Neuronal stem cell (in vitro differentiated cells): ENCODE results near the gene FAM168A.

ENCODE experiments used
- DNase-seq: peaks from one replicate; pipeline ENCODE4 v3.0.0-alpha.2; 2013; ENCODE audit warnings: low spot score
- H2AFZ ChIP-seq: one replicate; pipeline ENCODE4 v1.6.1; 2013; ENCODE audit warnings: mild to moderate bottlenecking, low read length, inconsistent platforms
- H2AK5ac ChIP-seq: 2 replicates; pipeline ENCODE4 v1.6.1; 2013; ENCODE audit warnings: low read depth, mild to moderate bottlenecking, inconsistent platforms, low read length, moderate library complexity, mixed read lengths
- H2BK120ac ChIP-seq: 2 replicates; pipeline ENCODE4 v1.6.1; 2013; ENCODE audit warnings: low read depth, mild to moderate bottlenecking, inconsistent platforms, low read length, moderate library complexity, mixed read lengths
- H2BK12ac ChIP-seq: one replicate; pipeline ENCODE4 v1.6.1; 2013; ENCODE audit warnings: low read length, inconsistent platforms
- H2BK15ac ChIP-seq: 2 replicates; pipeline ENCODE4 v1.6.1; 2013; ENCODE audit warnings: mild to moderate bottlenecking, low read length, inconsistent platforms, mixed read lengths
- H2BK5ac ChIP-seq: one replicate; pipeline ENCODE4 v1.6.1; 2013; ENCODE audit warnings: inconsistent platforms, mild to moderate bottlenecking, low read length, moderate library complexity
- H3K14ac ChIP-seq: one replicate; pipeline ENCODE4 v1.6.1; 2013; ENCODE audit warnings: low read length, inconsistent platforms
- H3K18ac ChIP-seq: 2 replicates; pipeline ENCODE4 v1.6.1; 2013; ENCODE audit warnings: low read length, inconsistent platforms
- H3K23ac ChIP-seq: 2 replicates; pipeline ENCODE4 v1.6.1; 2013; ENCODE audit warnings: low read depth, mild to moderate bottlenecking, mixed read lengths, low read length, inconsistent platforms; ENCODE audit not compliant: poor library complexity
- H3K27ac ChIP-seq: replicated peaks from 3 replicates; pipeline ENCODE4 v1.5.1; 2013; ENCODE audit warnings: low read length, inconsistent platforms
- H3K27me3 ChIP-seq, 3 experiments: 2 replicates each; pipeline ENCODE4 v1.6.1; 2013; ENCODE audit warnings: low read length in 3 of 3, mild to moderate bottlenecking in 2 of 3, inconsistent platforms in 1 of 3, low read depth in 1 of 3, mixed read lengths in 1 of 3, moderate library complexity in 1 of 3; ENCODE audit not compliant: control insufficient read depth in 3 of 3, insufficient read depth in 3 of 3
- H3K36me3 ChIP-seq, 2 donors: replicated peaks in 1 of 2; 2 replicates each; pipeline ENCODE4 v1.6.1; 2013; ENCODE audit warnings: low read length in 2 of 2; ENCODE audit not compliant: control insufficient read depth in 2 of 2, insufficient read depth in 2 of 2
- H3K4ac ChIP-seq: 2 replicates; pipeline ENCODE4 v1.6.1; 2013; ENCODE audit warnings: inconsistent platforms, mild to moderate bottlenecking, low read length, moderate library complexity
- H3K4me1 ChIP-seq, 2 donors: 1 replicate in 1 of 2; 2 replicates in 1 of 2; pipeline ENCODE4 v1.6.1; 2013; ENCODE audit warnings: low read length in 2 of 2, low read depth in 1 of 2; ENCODE audit not compliant: control insufficient read depth in 2 of 2, insufficient read depth in 1 of 2
- H3K4me2 ChIP-seq: one replicate; pipeline ENCODE4 v1.6.1; 2013; ENCODE audit warnings: mild to moderate bottlenecking, low read length, inconsistent platforms; ENCODE audit not compliant: insufficient read depth, poor library complexity, severe bottlenecking
- H3K4me3 ChIP-seq, 2 donors: 2 replicates each; pipeline ENCODE4 v1.5.1; 2013; ENCODE audit warnings: low read length in 2 of 2, mild to moderate bottlenecking in 2 of 2, inconsistent platforms in 1 of 2, moderate library complexity in 1 of 2
- H3K79me1 ChIP-seq: one replicate; pipeline ENCODE4 v1.6.1; 2013; ENCODE audit warnings: low read depth, mild to moderate bottlenecking, inconsistent platforms, low read length, moderate library complexity
- H3K9ac ChIP-seq: one replicate; pipeline ENCODE4 v1.6.1; 2013; ENCODE audit warnings: mild to moderate bottlenecking, low read depth, low read length, inconsistent platforms; ENCODE audit not compliant: poor library complexity
- H3K9me3 ChIP-seq, 2 donors: replicated peaks in 1 of 2; 2 replicates each; pipeline versions ENCODE3 to v1.6.1; 2013; ENCODE audit warnings: low read length in 2 of 2, mild to moderate bottlenecking in 2 of 2, inconsistent platforms in 1 of 2, low read depth in 1 of 2, mixed read lengths in 1 of 2, moderate library complexity in 1 of 2; ENCODE audit not compliant: control insufficient read depth in 2 of 2, insufficient read depth in 1 of 2
- H4K8ac ChIP-seq: one replicate; pipeline ENCODE4 v1.6.1; 2013; ENCODE audit warnings: low read depth, mild to moderate bottlenecking, inconsistent platforms, low read length, moderate library complexity
- H4K91ac ChIP-seq: one replicate; pipeline ENCODE4 v1.6.1; 2013; ENCODE audit warnings: low read length, low read depth, mild to moderate bottlenecking, inconsistent platforms; ENCODE audit not compliant: poor library complexity
- WGBS, 2 donors: extraction: QIAGEN DNeasy Blood & Tissue Kit; methylation state at CpG; one replicate each; pipeline ENCODE4 v1.1.7; 2013; ENCODE audit warnings: missing lambda C conversion rate in 2 of 2, mixed read lengths in 1 of 2; ENCODE audit not compliant: insufficient read length in 2 of 2, insufficient replicate concordance in 1 of 2; ENCODE audit errors: extremely low coverage in 2 of 2; 5-methylcytosine and 5-hydroxymethylcytosine counted together

FAM168A gene

GRCh38 chr11:73384125-73384441 is 213.8 kb downstream of the FAM168A start:
- Histone ChIP-seq H2BK15ac (peak overlapping the region; percentile 38), H2AK5ac (peak overlapping the region; percentile 77), H3K23ac (no peak overlapping the region), H3K18ac (peak overlapping the region; percentile 63), H3K4me1 (peaks cover 27 to 30% of the 10 kb centered on the region in 2 donors), H3K4me3 (no peak overlapping the region), H2BK12ac (no peak overlapping the region), H3K9me3 (no peaks in the 10 kb centered on the region), H3K4me2 (no peak overlapping the region), H3K79me1 (peaks cover 30% of the 10 kb centered on the region), H2AFZ (no peak overlapping the region), H4K91ac (no peak overlapping the region), H2BK5ac (no peak overlapping the region), H2BK120ac (no peak overlapping the region), H4K8ac (no peak overlapping the region), H3K27me3 (no peaks in the 10 kb centered on the region), H3K14ac (no peak overlapping the region), H3K9ac (no peak overlapping the region), H3K4ac (no peak overlapping the region), H3K36me3 (peaks cover 1 to 8% of the 10 kb centered on the region in 2 donors), H3K27ac (no peak overlapping the region)
- no peak for DNase-seq
- no CpG with 5 or more reads among the region's 7 CpGs for WGBS, 2 donors

- Histone ChIP-seq H3K27ac (no peak overlapping the region), H2BK120ac (no peak overlapping the region), H3K9ac (no peak overlapping the region), H3K4me2 (no peak overlapping the region), H3K36me3 (peaks cover 1 to 7% of the 10 kb centered on the region in 2 donors), H3K27me3 (no peaks in the 10 kb centered on the region), H2AK5ac (peak overlapping the region; percentile 77), H3K79me1 (peaks cover 27% of the 10 kb centered on the region), H3K9me3 (no peaks in the 10 kb centered on the region), H3K4me3 (no peak overlapping the region), H3K4me1 (peaks cover 27 to 30% of the 10 kb centered on the region in 2 donors), H4K8ac (no peak overlapping the region), H2BK15ac (peak overlapping the region; percentile 38), H2BK5ac (no peak overlapping the region), H3K23ac (no peak overlapping the region), H4K91ac (no peak overlapping the region), H2BK12ac (no peak overlapping the region), H3K4ac (no peak overlapping the region), H3K14ac (no peak overlapping the region), H2AFZ (peak overlapping the region; percentile 15), H3K18ac (peak overlapping the region; percentile 63)
- DNase-seq, result no peak
- WGBS, 2 donors, result no CpG with 5 or more reads among the region's 9 CpGs
Observed at GRCh38 chr11:73383249-73384124, 214.4 kb downstream of the FAM168A start.

GRCh38 chr11:73382747-73383146 is 215.2 kb downstream of the FAM168A start:
- peaks cover 31% of the 10 kb centered on the region for H3K79me1 ChIP-seq
- no peak overlapping the region for H2AK5ac ChIP-seq
- H4K91ac ChIP-seq, result no peak overlapping the region
- no peak overlapping the region for H2BK12ac ChIP-seq
- DNase-seq, result no peak
- peaks cover 0 to 1% of the 10 kb centered on the region in 2 donors for H3K36me3 ChIP-seq
- no peak overlapping the region for H3K4me2 ChIP-seq
- peak overlapping the region; percentile 46 for H3K23ac ChIP-seq
- no peak overlapping the region for H3K9ac ChIP-seq
- H3K4me1 ChIP-seq, result peaks cover 27 to 33% of the 10 kb centered on the region in 2 donors
- H3K4ac ChIP-seq, result no peak overlapping the region
- no peak overlapping the region for H3K27ac ChIP-seq
- no peak overlapping the region for H3K14ac ChIP-seq
- H2AFZ ChIP-seq, result no peak overlapping the region
- H3K27me3 ChIP-seq, result no peaks in the 10 kb centered on the region
- no peak overlapping the region for H2BK15ac ChIP-seq
- H4K8ac ChIP-seq, result no peak overlapping the region
- peak overlapping the region; percentile 36 for H3K18ac ChIP-seq
- WGBS, 2 donors, result no CpG with 5 or more reads among the region's 3 CpGs
- H2BK120ac ChIP-seq, result no peak overlapping the region
- H2BK5ac ChIP-seq, result no peak overlapping the region
- no peak overlapping the region for H3K4me3 ChIP-seq
- H3K9me3 ChIP-seq, result no peaks in the 10 kb centered on the region

- Histone ChIP-seq H3K79me1 (peaks cover 31% of the 10 kb centered on the region), H3K9ac (no peak overlapping the region), H3K4ac (no peak overlapping the region), H3K4me1 (peaks cover 27 to 33% of the 10 kb centered on the region in 2 donors), H3K4me3 (no peak overlapping the region), H2BK15ac (no peak overlapping the region), H2AFZ (no peak overlapping the region), H3K27me3 (no peaks in the 10 kb centered on the region), H3K18ac (peak overlapping the region; percentile 20), H2AK5ac (peak overlapping the region; percentile 6), H2BK120ac (no peak overlapping the region), H3K9me3 (no peaks in the 10 kb centered on the region), H4K91ac (no peak overlapping the region), H3K4me2 (no peak overlapping the region), H3K36me3 (peaks cover 0 to 1% of the 10 kb centered on the region in 2 donors), H4K8ac (no peak overlapping the region), H3K27ac (no peak overlapping the region), H2BK12ac (no peak overlapping the region), H3K23ac (peak overlapping the region; percentile 50), H3K14ac (no peak overlapping the region), H2BK5ac (no peak overlapping the region)
- WGBS, 2 donors, result no CpG with 5 or more reads among the region's 7 CpGs
- no peak for DNase-seq
Observed at GRCh38 chr11:73382183-73382582, 215.7 kb downstream of the FAM168A start.
